ENCODE measurements around the gene TUBG2. TPM values are rescaled to one million over a fixed set of nuclear protein-coding genes. Genes with fewer than 3 reads are reported as not detected.

Gene TUBG2
- total RNA-seq, 1 experiment from 2014 or later, result 20.9 TPM

- H3K4me1 ChIP-seq (ENCODE audit: control insufficient read depth in 1 of 2, insufficient read depth in 2 of 2, low read length in 2 of 2), result no peaks in the 10 kb centered on the region
- no peak overlapping the region for H3K27ac ChIP-seq (ENCODE audit: low read depth, low read length)
- no peaks in the 10 kb centered on the region for H4K20me1 ChIP-seq (ENCODE audit: insufficient read depth)
- ChIA-PET CTCF (interaction anchor here (1.5 kb wide), 1 partner anchor 66 kb away, joined by 4 read pairs; no protein-coding TSS in a partner anchor), POLR2A (no interaction called here), RAD21 (ENCODE audit: low non-redundant PET in 1 of 2, low total read pairs in 2 of 2, uncharacterized antibody in 2 of 2, unreplicated experiment in 2 of 2) (no interaction called here)
- DNase-seq (ENCODE audit: low read depth, low spot score), result no peak
- no peak overlapping the region for H3K9ac ChIP-seq (ENCODE audit: low read length)
- H3K27me3 ChIP-seq (ENCODE audit: insufficient read depth, low read length), result no peaks in the 10 kb centered on the region
- intact Hi-C loops (cut with micrococcal nuclease), result no loop called here
- no peaks in the 10 kb centered on the region for H3K79me2 ChIP-seq (ENCODE audit: insufficient read depth, low read length)
- BruUV-seq (replicated peaks), result no TSS peak
- H2AFZ ChIP-seq (ENCODE audit: low read depth, low read length, poor library complexity, severe bottlenecking), result no peak overlapping the region
- H3K4me2 ChIP-seq (ENCODE audit: low read length), result no peak overlapping the region
- no peak overlapping the region for H3K4me3 ChIP-seq (replicated peaks in 1 of 2; ENCODE audit: low read depth in 1 of 2, low read length in 2 of 2)
- H3K9me3 ChIP-seq (ENCODE audit: control insufficient read depth in 1 of 2, insufficient read depth in 1 of 2, low read depth in 1 of 2, low read length in 2 of 2), result no peaks in the 10 kb centered on the region
- no peaks in the 10 kb centered on the region for H3K9me2 ChIP-seq (ENCODE audit: insufficient read depth)
- H3K36me3 ChIP-seq (ENCODE audit: control insufficient read depth in 1 of 2, insufficient read depth in 2 of 2, low read length in 2 of 2), result peaks cover 3 to 4% of the 10 kb centered on the region in 2 experiments; a peak in 1 of 4 replicates
- no peak for ATAC-seq
- TF ChIP-seq YY1 (IDR thresholded peaks at IDR 0.05; ENCODE audit: extremely low read depth, insufficient replicate concordance, low read depth, low read length), result no peak
- TF ChIP-seq, protein P1, sequence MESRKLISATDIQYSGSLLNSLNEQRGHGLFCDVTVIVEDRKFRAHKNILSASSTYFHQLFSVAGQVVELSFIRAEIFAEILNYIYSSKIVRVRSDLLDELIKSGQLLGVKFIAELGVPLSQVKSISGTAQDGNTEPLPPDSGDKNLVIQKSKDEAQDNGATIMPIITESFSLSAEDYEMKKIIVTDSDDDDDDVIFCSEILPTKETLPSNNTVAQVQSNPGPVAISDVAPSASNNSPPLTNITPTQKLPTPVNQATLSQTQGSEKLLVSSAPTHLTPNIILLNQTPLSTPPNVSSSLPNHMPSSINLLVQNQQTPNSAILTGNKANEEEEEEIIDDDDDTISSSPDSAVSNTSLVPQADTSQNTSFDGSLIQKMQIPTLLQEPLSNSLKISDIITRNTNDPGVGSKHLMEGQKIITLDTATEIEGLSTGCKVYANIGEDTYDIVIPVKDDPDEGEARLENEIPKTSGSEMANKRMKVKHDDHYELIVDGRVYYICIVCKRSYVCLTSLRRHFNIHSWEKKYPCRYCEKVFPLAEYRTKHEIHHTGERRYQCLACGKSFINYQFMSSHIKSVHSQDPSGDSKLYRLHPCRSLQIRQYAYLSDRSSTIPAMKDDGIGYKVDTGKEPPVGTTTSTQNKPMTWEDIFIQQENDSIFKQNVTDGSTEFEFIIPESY (IDR thresholded peaks at IDR 0.05; ENCODE audit: extremely low read depth, insufficient replicate concordance, low read length), result no peak
- no peak for TF ChIP-seq FOSL1 (IDR thresholded peaks at IDR 0.05; ENCODE audit: low read depth)
- TF ChIP-seq CEBPB (IDR thresholded peaks at IDR 0.05; ENCODE audit: low read depth), result no peak
- TF ChIP-seq CTCF (IDR thresholded peaks at IDR 0.05 in 2 of 3, conservative IDR thresholded peaks at IDR 0.05 in 1 of 3; ENCODE audit: borderline replicate concordance in 1 of 3, insufficient read depth in 1 of 3, low read depth in 2 of 3, low read length in 2 of 3), result no peak
- TF ChIP-seq EZH2phosphoT487 (IDR thresholded peaks at IDR 0.05; ENCODE audit: borderline replicate concordance), result no peak
- no peak for TF ChIP-seq EGR1 (IDR thresholded peaks at IDR 0.05; ENCODE audit: low read depth)
- TF ChIP-seq SRF (IDR thresholded peaks at IDR 0.05; ENCODE audit: low read depth), result no peak
- no peak for TF ChIP-seq SIN3A (IDR thresholded peaks at IDR 0.05; ENCODE audit: low read depth)
- no peak for TF ChIP-seq ELF1 (IDR thresholded peaks at IDR 0.05; ENCODE audit: borderline replicate concordance, low read depth)
- no peak for TF ChIP-seq EZH2 (IDR thresholded peaks at IDR 0.05)
- TF ChIP-seq POLR2AphosphoS5 (IDR thresholded peaks at IDR 0.05; ENCODE audit: low read depth, low read length), result no peak
- no peak for TF ChIP-seq RAD21 (IDR thresholded peaks at IDR 0.05; ENCODE audit: low read depth)
- no peak for TF ChIP-seq ATF3 (IDR thresholded peaks at IDR 0.05)
- TF ChIP-seq TCF7L2 (IDR thresholded peaks at IDR 0.05; ENCODE audit: borderline replicate concordance, extremely low read depth, insufficient read depth, insufficient read length), result no peak
- TF ChIP-seq CBX3 (IDR thresholded peaks at IDR 0.05; ENCODE audit: low read depth), result no peak
- TF ChIP-seq SP1 (IDR thresholded peaks at IDR 0.05; ENCODE audit: low read depth), result no peak
Observed at GRCh38 chr17:42697108-42697811, 38.2 kb downstream of the TUBG2 start.
